ENCODE results near the gene FGGY. TPM values are rescaled to one million over a fixed set of nuclear protein-coding genes. Genes with fewer than 3 reads are reported as not detected.

Gene FGGY
- total RNA-seq, 1 experiment from 2014 or later: 17.8 TPM

DNA sequence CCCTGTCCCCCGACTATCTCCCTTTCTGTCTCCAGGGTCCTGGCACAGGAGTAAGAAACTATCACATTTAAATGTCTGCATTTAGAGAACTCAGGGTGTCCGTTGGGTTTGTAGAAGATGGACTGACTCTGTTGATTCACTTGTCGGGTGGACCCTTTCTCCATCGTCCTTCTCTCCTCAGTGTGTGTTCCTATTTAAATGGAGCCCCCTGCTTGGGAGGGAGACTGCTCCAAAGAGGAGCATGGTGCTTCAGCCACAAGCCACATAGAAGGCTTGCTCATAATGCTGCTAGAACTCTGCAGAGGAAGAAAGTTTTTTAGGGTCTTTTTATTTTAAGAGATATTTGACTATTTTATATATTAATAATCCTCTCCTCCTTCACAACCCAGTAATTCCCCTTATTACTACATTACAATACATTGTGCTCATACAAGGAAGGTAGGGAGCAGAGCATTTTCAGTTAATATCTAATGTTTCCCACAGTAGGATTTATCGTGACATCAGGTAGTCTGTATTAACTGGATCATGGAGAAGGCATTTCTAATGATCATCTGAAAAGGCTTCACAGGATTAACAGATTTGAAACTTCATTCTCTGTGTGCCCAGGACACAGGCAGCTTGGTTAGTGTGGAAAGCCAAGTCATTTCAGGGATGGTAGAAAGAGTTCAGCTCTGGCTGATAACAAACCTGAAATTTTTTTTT, 13.8 kb downstream of the FGGY start:
- Histone ChIP-seq H3K36me3 (ENCODE audit: low read depth) (no peaks in the 10 kb centered on the region), H3K27ac (no peak overlapping the region), H3K9me2 (ENCODE audit: insufficient read depth) (no peaks in the 10 kb centered on the region), H3K27me3 (ENCODE audit: insufficient read depth, low read depth) (no peaks in the 10 kb centered on the region), H3K4me3 (no peak overlapping the region), H3K4me2 (no peak overlapping the region), H3K9me3 (ENCODE audit: insufficient read depth, low read depth) (no peaks in the 10 kb centered on the region; the same call in 1 of the 2 replicates), H3K79me2 (ENCODE audit: low read depth) (no peaks in the 10 kb centered on the region), H4K20me1 (ENCODE audit: insufficient read depth) (no peaks in the 10 kb centered on the region), H3K4me1 (replicated peaks; ENCODE audit: insufficient read depth) (no peaks in the 10 kb centered on the region), H2AFZ (no peak overlapping the region), H3F3A (ENCODE audit: insufficient read depth, low read depth) (no peaks in the 10 kb centered on the region)
- no peak for DNase-seq
- CTCF ChIA-PET: no interaction called here
- POLR2A ChIA-PET (ENCODE audit: unreplicated experiment): no interaction called here
- intact Hi-C loops (cut with micrococcal nuclease; ENCODE audit: unreplicated experiment): no loop called here
- no peak for TF ChIP-seq EZH2 (IDR thresholded peaks at IDR 0.05; ENCODE audit: low read depth)
- TF ChIP-seq, protein P1, sequence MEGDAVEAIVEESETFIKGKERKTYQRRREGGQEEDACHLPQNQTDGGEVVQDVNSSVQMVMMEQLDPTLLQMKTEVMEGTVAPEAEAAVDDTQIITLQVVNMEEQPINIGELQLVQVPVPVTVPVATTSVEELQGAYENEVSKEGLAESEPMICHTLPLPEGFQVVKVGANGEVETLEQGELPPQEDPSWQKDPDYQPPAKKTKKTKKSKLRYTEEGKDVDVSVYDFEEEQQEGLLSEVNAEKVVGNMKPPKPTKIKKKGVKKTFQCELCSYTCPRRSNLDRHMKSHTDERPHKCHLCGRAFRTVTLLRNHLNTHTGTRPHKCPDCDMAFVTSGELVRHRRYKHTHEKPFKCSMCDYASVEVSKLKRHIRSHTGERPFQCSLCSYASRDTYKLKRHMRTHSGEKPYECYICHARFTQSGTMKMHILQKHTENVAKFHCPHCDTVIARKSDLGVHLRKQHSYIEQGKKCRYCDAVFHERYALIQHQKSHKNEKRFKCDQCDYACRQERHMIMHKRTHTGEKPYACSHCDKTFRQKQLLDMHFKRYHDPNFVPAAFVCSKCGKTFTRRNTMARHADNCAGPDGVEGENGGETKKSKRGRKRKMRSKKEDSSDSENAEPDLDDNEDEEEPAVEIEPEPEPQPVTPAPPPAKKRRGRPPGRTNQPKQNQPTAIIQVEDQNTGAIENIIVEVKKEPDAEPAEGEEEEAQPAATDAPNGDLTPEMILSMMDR (conservative IDR thresholded peaks at IDR 0.05): no peak
- BruUV-seq (replicated peaks): no TSS peak

- H3K27ac ChIP-seq: no peak overlapping the region
- no peaks in the 10 kb centered on the region for H3K9me2 ChIP-seq (ENCODE audit: insufficient read depth)
- no peaks in the 10 kb centered on the region for H3K27me3 ChIP-seq (ENCODE audit: insufficient read depth, low read depth)
- H3F3A ChIP-seq (ENCODE audit: insufficient read depth, low read depth): no peaks in the 10 kb centered on the region
- no peaks in the 10 kb centered on the region for H3K36me3 ChIP-seq (ENCODE audit: low read depth)
- no peak overlapping the region for H2AFZ ChIP-seq
- ChIA-PET POLR2A (ENCODE audit: unreplicated experiment) (no interaction called here), CTCF (no interaction called here)
- no peaks in the 10 kb centered on the region for H3K79me2 ChIP-seq (ENCODE audit: low read depth)
- no peak for DNase-seq
- intact Hi-C loops (cut with micrococcal nuclease; ENCODE audit: unreplicated experiment): no loop called here
- no peaks in the 10 kb centered on the region; the same call in 1 of the 2 replicates for H3K9me3 ChIP-seq (ENCODE audit: insufficient read depth, low read depth)
- BruUV-seq (replicated peaks): no TSS peak
- H4K20me1 ChIP-seq (ENCODE audit: insufficient read depth): no peaks in the 10 kb centered on the region
- H3K4me1 ChIP-seq (replicated peaks; ENCODE audit: insufficient read depth): no peaks in the 10 kb centered on the region
- H3K4me2 ChIP-seq: no peak overlapping the region
- TF ChIP-seq EZH2 (IDR thresholded peaks at IDR 0.05; ENCODE audit: low read depth): no peak
- TF ChIP-seq, protein P1 (conservative IDR thresholded peaks at IDR 0.05): no peak
- H3K4me3 ChIP-seq: no peak overlapping the region
These were observed 18.1 kb downstream of the FGGY start for GRCh38 chr1:59314776-59315528.

DNA sequence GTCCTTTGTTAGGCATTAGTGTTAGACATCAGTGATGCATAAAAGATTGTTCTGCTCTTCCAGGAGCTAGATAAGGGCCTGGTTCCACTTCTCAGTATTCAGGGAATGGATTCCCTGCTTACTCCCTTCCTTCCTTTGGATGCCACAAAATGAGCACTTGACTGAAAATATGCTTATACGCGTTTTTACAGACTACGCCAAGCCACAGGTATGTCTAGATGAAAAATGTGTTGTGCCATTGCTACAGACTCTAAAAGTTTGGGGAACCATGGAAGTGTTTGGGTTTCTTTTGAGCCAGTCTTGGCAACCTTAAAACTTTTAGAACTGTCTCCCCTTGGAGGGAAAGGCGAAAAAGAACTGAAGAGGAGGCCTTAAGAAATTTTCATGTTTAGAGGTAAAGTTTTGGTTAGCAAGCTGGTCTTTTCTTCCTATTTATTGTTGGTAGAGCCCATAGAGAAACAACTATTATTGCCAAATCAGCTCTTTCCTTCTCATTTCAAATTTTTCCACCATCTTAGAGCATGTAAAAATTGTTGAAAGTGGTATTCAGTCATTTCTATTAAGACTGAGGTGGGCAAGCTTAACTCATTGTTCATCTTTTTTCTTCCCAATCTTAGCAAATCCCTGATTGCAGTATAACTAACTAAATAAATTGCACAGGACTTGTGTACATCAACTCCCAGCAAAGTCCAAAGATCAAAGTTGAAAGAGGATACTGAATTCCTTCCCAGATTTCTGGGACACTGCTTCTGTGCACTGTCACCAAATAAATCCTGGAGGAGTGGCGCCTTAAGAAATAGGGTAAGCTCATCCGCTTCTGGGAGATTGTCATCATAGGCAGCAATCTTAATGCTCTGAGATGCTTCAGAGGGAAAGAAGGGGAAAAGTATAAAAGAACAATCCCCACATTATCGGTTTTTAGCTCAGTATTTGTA, 18.9 kb downstream of the FGGY start:
- no peaks in the 10 kb centered on the region for H3K79me2 ChIP-seq (ENCODE audit: low read depth)
- TF ChIP-seq, protein P1 (conservative IDR thresholded peaks at IDR 0.05): no peak
- TF ChIP-seq EZH2 (IDR thresholded peaks at IDR 0.05; ENCODE audit: low read depth): no peak
- H3K4me3 ChIP-seq: no peak overlapping the region
- no peaks in the 10 kb centered on the region for H3F3A ChIP-seq (ENCODE audit: insufficient read depth, low read depth)
- intact Hi-C loops (cut with micrococcal nuclease; ENCODE audit: unreplicated experiment): no loop called here
- no peaks in the 10 kb centered on the region for H3K27me3 ChIP-seq (ENCODE audit: insufficient read depth, low read depth)
- H3K27ac ChIP-seq: no peak overlapping the region
- no peak overlapping the region for H2AFZ ChIP-seq
- H3K4me1 ChIP-seq (replicated peaks; ENCODE audit: insufficient read depth): no peaks in the 10 kb centered on the region
- no peak for DNase-seq
- no TSS peak for BruUV-seq (replicated peaks)
- POLR2A ChIA-PET (ENCODE audit: unreplicated experiment): no interaction called here
- no peaks in the 10 kb centered on the region for H3K9me2 ChIP-seq (ENCODE audit: insufficient read depth)
- CTCF ChIA-PET: no interaction called here
- no peaks in the 10 kb centered on the region for H3K36me3 ChIP-seq (ENCODE audit: low read depth)
- H3K4me2 ChIP-seq: no peak overlapping the region
- no peaks in the 10 kb centered on the region; the same call in 1 of the 2 replicates for H3K9me3 ChIP-seq (ENCODE audit: insufficient read depth, low read depth)
- H4K20me1 ChIP-seq (ENCODE audit: insufficient read depth): no peaks in the 10 kb centered on the region
